Neuron (in vitro differentiated cells): ENCODE measurements around the gene IGF2BP2.

Source experiments
- H2AFZ ChIP-seq: one replicate; pipeline ENCODE4 v1.6.1; 2013; ENCODE audit warnings: low read depth, mild to moderate bottlenecking, inconsistent platforms, low read length, moderate library complexity
- H3K27me3 ChIP-seq: one replicate; pipeline ENCODE4 v1.6.1; 2013; ENCODE audit warnings: low read length; ENCODE audit not compliant: insufficient read depth
- H3K36me3 ChIP-seq: one replicate; pipeline ENCODE4 v1.6.1; 2013; ENCODE audit warnings: low read length; ENCODE audit not compliant: insufficient read depth
- H3K4me1 ChIP-seq: one replicate; pipeline ENCODE4 v1.6.1; 2013; ENCODE audit warnings: low read length; ENCODE audit not compliant: insufficient read depth
- H3K4me3 ChIP-seq: 2 replicates; pipeline ENCODE4 v1.5.1; 2013; ENCODE audit warnings: mild to moderate bottlenecking, low read length, moderate library complexity
- H3K9me3 ChIP-seq: one replicate; pipeline ENCODE4 v1.6.1; 2013; ENCODE audit warnings: low read length

IGF2BP2 gene

DNA sequence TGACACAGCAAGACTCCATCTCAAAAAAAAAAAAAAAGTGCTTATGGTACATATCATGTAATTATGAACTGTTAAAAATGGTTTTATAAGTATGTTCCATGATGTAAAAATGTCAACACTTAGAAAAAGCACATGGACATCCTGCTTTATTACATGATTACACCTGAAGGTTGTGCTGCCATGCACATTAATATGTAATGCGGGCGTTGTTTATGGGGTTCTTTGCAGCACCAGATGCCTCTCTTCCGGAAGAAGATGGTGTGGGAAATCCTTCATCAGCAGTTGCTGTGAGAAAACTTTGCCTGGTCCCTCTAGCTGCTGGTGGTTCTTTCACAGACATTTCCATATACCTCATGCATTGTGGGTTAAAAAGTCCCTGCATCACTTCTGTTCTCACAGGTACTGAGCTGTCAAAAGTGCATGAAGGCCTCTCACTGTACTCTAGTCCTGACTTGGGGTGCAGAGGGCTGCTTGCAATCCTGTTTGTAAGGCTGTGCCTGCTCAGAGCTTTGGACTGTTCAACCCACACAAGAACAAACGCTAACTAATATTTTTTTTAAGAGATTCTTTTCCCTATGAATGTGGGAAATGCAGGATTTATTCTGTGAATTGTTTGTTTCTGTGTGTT is 195.2 kb downstream of the IGF2BP2 start:
- no peak overlapping the region for H3K4me3 ChIP-seq
- no peaks in the 10 kb centered on the region for H3K27me3 ChIP-seq
- no peaks in the 10 kb centered on the region for H3K9me3 ChIP-seq
- peaks cover 34% of the 10 kb centered on the region for H3K36me3 ChIP-seq
- no peaks in the 10 kb centered on the region for H3K4me1 ChIP-seq
- H2AFZ ChIP-seq = no peak overlapping the region

DNA sequence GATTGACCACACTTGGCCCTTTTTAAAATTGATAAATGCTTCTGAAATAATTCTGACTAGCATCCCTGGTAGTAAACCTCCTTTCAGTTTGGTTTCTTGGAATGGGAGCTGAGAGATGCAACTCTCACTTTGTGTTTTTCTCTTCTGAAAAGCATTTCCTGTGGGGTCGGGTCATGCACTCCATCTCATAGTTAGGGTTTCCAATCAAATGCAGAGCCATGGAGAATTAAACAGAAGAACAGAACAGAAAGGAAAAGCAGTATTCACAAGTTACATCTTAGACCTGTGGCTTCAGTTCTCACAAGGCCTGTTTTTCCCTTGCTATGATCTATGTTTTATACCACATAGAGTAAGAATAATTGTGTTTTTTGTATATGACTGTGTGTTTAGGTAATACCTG is 199.1 kb downstream of the IGF2BP2 start:
- Histone ChIP-seq H3K9me3 (no peaks in the 10 kb centered on the region), H3K4me3 (no peak overlapping the region), H3K36me3 (peaks cover 52% of the 10 kb centered on the region), H3K4me1 (no peaks in the 10 kb centered on the region), H2AFZ (no peak overlapping the region), H3K27me3 (no peaks in the 10 kb centered on the region)

DNA sequence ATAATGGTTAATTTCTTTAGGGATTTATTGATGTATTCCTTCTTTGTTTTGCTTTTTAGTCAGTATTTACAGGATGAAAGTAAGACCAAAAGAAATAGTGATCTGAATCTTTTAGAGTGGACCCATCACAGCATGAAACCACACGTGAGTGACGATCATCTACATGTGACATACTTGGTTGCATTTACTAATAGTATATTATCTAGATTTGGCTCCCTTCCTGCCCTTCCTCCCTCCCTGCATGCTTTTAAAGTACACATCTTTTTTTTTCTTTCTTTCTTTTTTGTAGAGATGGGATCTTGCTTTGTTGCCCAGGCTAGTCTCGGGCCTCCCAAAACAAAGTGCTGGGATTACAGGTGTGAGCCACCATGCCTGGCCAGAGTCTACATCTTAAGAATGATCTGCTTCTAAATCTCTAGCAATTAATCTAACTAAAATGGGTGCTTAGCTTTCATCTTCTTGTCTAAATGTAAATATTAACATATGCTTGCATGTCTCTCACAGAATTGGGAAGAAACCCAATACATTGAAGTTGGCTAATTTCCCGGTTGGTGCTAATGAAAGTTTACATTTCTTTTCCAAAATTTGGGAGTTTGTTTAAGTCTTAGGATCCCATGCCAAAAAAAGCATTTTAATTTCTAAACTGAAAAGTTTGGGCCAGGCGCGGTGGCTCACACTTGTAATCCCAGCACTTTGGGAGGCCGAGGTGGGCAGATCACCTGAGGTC is 200.7 kb downstream of the IGF2BP2 start:
- Histone ChIP-seq H2AFZ (no peak overlapping the region), H3K36me3 (peaks cover 41% of the 10 kb centered on the region), H3K9me3 (no peaks in the 10 kb centered on the region), H3K27me3 (no peaks in the 10 kb centered on the region), H3K4me1 (no peaks in the 10 kb centered on the region), H3K4me3 (no peak overlapping the region)

DNA sequence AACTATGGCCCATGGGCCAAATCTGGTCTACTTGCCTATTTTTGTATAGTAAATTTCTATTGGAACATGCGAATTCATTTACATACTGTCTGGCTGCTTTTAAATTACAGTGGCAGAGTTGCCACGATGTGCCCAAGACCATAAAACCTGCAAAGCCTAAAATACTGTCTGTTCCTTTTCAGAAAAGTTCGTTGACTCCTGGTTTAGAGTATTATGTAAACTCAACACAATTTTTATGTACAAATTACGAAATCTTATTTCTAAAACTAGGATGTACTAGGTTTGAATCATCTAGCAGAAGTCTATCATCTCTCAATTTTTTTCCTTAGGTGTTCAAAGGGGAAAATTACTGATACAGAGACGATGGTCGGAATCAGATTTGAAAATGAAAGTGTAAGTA is 211.8 kb downstream of the IGF2BP2 start:
- Histone ChIP-seq H3K9me3 (no peaks in the 10 kb centered on the region), H3K4me3 (no peak overlapping the region), H2AFZ (no peak overlapping the region), H3K4me1 (no peaks in the 10 kb centered on the region), H3K36me3 (peaks cover 61% of the 10 kb centered on the region), H3K27me3 (no peaks in the 10 kb centered on the region)

DNA sequence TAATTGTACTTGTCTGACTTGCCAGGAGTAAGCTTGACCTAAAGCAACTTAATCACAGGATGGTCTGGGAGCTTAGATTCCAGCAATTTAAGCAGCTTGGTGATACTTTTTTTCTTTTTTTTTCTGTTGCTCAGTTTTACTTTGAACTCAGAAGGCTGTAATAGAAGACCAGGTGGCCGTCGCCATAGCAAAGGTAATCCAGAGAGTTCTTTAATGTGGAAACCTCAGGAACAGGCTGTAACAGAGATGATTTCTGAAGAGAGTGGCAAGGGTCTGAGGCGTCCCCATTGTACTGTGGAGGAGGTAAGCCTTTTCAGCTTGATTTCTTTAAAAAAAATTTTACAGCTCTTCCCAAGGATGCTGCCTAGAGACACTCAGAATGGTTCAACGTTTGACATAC is 218.6 kb downstream of the IGF2BP2 start:
- Histone ChIP-seq H3K36me3 (peaks cover 50% of the 10 kb centered on the region), H3K4me3 (no peak overlapping the region), H2AFZ (no peak overlapping the region), H3K4me1 (no peaks in the 10 kb centered on the region), H3K9me3 (no peaks in the 10 kb centered on the region), H3K27me3 (no peaks in the 10 kb centered on the region)

DNA sequence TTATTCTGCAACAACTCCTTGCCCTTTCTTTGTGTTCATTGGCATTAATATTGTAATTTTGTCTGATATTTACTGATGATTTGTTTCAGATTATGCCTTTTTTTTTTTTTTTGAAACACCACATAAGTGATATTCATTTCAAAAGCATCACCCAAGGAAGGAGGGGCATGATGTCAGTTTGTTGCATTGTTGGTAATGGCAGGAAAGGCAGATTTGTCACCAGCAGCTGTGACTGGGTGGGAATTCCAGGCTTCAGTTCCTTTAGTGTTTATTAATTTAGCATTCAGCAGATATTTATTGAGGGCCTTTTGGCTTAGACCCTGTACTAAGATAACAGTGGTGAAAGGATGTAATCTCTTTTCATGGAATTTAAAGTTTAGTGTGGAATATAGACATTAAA is 219.3 kb downstream of the IGF2BP2 start:
- Histone ChIP-seq H3K9me3 (no peaks in the 10 kb centered on the region), H3K27me3 (no peaks in the 10 kb centered on the region), H3K36me3 (peaks cover 53% of the 10 kb centered on the region), H3K4me1 (no peaks in the 10 kb centered on the region), H3K4me3 (no peak overlapping the region), H2AFZ (no peak overlapping the region)

DNA sequence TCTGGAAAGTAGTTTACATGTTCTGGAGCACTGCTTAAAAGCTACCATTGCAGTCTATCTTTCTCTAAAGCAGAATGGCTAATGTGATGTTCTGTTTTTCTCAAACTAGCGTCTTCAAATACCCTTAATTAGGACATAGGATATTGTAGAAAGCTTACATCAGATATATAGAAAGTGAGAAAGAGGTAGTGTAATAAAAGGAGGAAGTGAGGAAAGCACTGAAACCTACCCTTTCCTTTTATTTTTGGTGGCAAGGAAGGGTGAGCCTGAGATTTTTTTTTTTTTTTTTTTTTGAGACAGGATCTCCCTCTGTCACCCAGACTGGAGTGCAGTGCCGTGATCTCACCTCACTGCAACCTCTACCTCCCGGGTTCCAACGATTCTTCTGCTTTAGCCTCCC is 229.3 kb downstream of the IGF2BP2 start:
- Histone ChIP-seq H3K9me3 (no peaks in the 10 kb centered on the region), H2AFZ (no peak overlapping the region), H3K36me3 (peaks cover 24% of the 10 kb centered on the region), H3K4me3 (no peak overlapping the region), H3K27me3 (no peaks in the 10 kb centered on the region), H3K4me1 (no peaks in the 10 kb centered on the region)

DNA sequence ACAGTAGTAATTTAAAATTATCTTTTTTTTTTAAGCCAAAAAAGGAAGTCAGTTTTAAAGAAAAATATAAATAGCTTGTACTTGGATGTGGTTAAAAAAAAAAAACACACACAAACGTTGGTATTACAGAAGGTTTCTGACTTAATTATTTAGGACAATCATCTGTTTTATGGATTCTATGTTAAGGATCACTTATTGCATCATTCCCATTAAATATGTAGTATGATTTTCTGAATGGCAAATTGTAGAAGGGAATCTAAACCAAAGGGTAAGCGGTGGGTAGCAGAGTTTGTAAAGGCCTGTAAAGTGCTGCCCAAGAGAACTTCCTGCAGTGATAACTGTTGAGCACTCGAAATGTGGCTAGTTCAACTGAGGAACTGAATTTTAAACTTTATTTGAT is 230.8 kb downstream of the IGF2BP2 start:
- Histone ChIP-seq H3K27me3 (no peaks in the 10 kb centered on the region), H2AFZ (no peak overlapping the region), H3K4me1 (peaks cover 4% of the 10 kb centered on the region), H3K36me3 (peaks cover 15% of the 10 kb centered on the region), H3K9me3 (no peaks in the 10 kb centered on the region), H3K4me3 (no peak overlapping the region)
